ENCODE results near the gene GCNT2. TPM values are rescaled to one million over a fixed set of nuclear protein-coding genes. Genes with fewer than 3 reads are reported as not detected.
"Not testable (repeated sequence)": the region's sequence is repeated elsewhere in the genome, so short reads cannot be mapped to it uniquely, and the experiment has no call there.

Gene GCNT2
- not detected for polyA plus RNA-seq (2013, experiment 1 of 2; ENCODE audit: insufficient read length)
- 0.44 TPM for polyA plus RNA-seq (2013, experiment 2 of 2; ENCODE audit: insufficient read length)

GRCh38 chr6:10521104-10521808, at the start of gene GCNT2:
Gene GCNT2, plus strand, starts transcription at chr6:10521351. Its CDS starts 7,561 bp downstream, at chr6:10528912.
- DNase-seq = no peak

GRCh38 chr6:10472634-10473033, 48.5 kb upstream of the GCNT2 start:
- DNase-seq = no peak

- peak; percentile 32 for DNase-seq
Observed at GRCh38 chr6:10478187-10479040, 42.7 kb upstream of the GCNT2 start.

- no peak for DNase-seq
Observed at GRCh38 chr6:10479939-10480700, 41.0 kb upstream of the GCNT2 start.

- no peak for DNase-seq
Observed at GRCh38 chr6:10481101-10481500, 40.0 kb upstream of the GCNT2 start.

- DNase-seq = no peak
Observed at GRCh38 chr6:10482636-10483257, 38.4 kb upstream of the GCNT2 start.

GRCh38 chr6:10484912-10485311, 36.2 kb upstream of the GCNT2 start:
- no peak for DNase-seq

- no peak for DNase-seq
Observed at GRCh38 chr6:10485406-10485805, 35.7 kb upstream of the GCNT2 start.

- no peak for DNase-seq
Observed at GRCh38 chr6:10486215-10486614, 34.9 kb upstream of the GCNT2 start.

- DNase-seq = not testable (repeated sequence)
Observed at GRCh38 chr6:10486944-10487588, 34.1 kb upstream of the GCNT2 start.

GRCh38 chr6:10487668-10488327, 33.4 kb upstream of the GCNT2 start:
- no peak for DNase-seq

GRCh38 chr6:10491463-10491862, 29.7 kb upstream of the GCNT2 start:
- no peak for DNase-seq

- DNase-seq = not testable (repeated sequence)
Observed at GRCh38 chr6:10491905-10492304, 29.2 kb upstream of the GCNT2 start.

- no peak for DNase-seq
Observed at GRCh38 chr6:10495029-10495428, 26.1 kb upstream of the GCNT2 start.

- no peak for DNase-seq
Observed at GRCh38 chr6:10505529-10505928, 15.6 kb upstream of the GCNT2 start.

- DNase-seq = no peak
Observed at GRCh38 chr6:10507298-10507697, 13.9 kb upstream of the GCNT2 start.

- DNase-seq = no peak
Observed at GRCh38 chr6:10507715-10508114, 13.4 kb upstream of the GCNT2 start.

- DNase-seq = peak; percentile 6
Observed at GRCh38 chr6:10510592-10511367, 10.4 kb upstream of the GCNT2 start.

GRCh38 chr6:10511477-10511876, 9.7 kb upstream of the GCNT2 start:
- no peak for DNase-seq

GRCh38 chr6:10513544-10513943, 7.6 kb upstream of the GCNT2 start:
- no peak for DNase-seq

Data from fibroblast of skin of scalp (primary cell).